GM18517 (cell line): ENCODE measurements around the gene NFS1.
"Not testable (repeated sequence)": the region's sequence is repeated elsewhere in the genome, so short reads cannot be mapped to it uniquely, and the experiment has no call there.

Source experiments
- ATAC-seq: cut with Tn5 transposase; IDR thresholded peaks from one replicate; pipeline ENCODE4 v1.9.1; 2021; ENCODE audit warnings: mild to moderate bottlenecking, moderate library complexity; ENCODE audit not compliant: unreplicated experiment

NFS1 gene

DNA sequence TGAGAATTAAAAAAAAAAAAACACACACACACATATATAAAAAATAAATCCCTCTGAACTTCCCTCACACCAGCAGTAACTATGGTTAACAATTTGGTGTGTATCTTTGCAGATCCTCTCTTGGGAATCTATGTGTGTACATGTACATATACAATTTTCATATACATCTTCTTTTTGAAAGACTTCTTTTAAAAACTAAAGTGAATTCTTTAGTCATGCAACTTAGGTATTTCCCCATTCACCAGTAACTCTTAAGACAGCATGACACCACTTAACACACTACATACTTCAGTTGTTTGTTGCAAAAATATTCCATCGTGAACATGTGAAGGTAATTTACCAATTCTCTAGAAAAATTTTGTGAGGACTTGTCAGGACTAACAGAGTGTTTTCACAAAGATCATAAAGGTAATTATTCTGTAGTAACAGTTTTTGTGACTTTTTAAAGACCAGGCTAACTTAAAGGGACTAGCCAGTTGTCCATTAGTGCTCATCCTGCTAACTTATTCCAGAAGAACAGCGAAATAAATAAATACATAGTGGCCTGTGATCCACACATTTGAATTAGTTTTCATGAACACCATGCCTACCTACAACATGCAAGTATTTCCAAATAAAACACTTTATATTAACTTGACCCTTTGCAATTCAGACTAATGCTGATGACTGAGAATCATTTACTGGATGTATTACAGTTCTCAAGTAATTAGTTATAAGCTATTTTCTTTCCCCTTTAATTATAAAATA lies 30.9 kb upstream of the NFS1 start:
- ATAC-seq = no peak

DNA sequence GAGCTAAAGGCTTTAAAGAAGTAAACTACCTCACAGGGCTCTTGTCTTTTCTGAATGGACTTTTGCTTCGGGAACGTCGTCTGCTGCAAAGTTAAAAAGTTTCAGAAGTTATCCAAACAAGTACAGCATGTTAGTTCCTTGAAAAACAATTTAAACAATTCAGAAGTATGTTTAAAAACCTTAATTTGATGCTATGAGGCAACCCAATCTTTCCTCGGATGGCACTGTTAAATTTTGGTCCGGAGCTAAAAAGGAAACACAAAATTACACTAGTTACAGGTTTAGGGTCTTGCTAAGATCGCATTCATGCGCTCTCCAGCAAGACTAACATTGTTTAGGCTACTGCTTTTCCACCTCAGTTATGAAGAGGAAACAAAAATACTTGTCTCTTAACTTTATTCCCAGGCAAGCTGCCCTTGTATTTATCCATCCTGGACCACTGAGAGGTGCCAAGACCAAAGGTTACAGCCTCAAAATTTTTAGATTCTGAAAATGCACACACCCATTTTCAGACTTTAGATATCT lies 30.2 kb upstream of the NFS1 start:
- ATAC-seq = no peak

DNA sequence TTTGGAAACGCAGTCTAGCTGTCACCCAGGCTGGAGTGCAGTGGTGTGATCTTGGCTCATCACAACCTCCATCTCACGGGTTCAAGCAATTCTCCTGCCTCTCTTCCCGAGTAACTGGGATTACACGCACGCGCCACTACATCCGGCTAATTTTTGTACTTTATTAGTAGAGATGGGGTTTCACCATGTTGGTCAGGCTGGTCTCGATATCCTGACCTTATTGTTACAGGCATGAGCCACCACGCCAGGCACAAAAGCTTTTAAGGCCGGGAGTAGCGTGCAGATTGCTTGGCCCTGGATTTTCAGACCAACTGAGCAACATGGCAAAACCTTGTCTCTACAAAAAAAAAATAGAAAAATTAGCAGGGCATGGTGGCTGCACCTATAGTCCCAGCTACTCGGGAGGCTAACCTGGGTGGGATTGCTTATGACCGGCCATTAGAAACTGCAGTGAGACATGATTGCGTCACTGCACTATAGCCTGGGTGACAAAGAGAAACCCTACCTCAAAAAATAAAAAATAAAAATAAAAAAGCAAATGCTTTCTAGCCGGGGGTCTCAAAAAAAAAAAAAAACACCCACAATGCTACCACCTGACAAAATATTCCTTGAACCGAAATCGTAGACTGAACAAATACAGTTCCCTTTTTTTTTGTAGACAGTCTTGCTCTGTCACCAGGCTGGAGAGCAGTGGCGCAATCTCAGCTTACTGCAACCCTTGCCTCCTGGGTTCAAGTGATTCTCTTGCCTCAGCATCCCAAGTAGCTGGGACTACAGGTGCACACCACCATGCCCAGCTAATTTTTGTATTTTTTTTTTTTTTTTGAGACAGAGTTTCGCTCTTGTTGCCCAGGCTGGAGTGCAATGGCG lies 27.9 kb upstream of the NFS1 start:
- ATAC-seq = no peak

DNA sequence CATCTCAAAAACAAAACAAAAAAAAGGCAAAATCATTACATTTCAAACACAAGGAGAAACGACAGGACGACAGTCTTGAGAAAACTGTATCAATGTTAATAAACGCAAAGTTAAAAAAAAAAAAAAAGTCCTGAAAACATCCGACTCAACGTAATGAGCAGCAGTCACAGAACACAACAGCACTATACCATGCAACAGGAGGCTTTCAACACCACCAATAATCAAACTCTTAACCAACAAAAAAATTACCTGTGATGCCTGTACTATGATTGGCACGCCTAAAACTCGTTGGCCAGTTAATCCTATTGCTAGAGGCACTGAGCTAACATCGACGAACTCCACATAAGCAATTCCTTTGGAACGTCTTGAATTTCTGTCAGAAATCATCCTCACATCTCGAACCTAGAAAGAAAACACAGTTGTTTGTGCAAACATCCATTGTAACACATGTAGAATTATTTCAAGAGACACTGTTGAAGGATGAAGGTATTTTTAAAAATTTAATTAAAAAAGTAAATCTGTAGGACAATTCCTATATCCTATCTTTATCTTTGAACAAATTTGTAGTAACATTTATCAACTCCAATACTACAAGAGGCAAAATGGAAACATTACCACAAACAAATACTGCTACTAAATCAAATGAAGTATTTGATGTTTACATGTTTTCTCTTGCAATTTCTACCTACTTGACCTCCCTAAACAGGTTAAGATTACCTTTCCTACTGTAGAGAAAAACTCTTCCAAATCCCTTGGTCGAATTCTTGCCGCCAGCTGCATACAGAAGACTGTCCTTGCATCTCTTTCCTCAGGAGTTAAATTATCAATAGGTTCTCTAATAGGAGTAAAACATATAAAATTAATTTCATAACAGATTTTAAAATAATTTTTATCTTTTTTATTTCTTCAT lies 25.4 kb upstream of the NFS1 start:
- no peak for ATAC-seq

DNA sequence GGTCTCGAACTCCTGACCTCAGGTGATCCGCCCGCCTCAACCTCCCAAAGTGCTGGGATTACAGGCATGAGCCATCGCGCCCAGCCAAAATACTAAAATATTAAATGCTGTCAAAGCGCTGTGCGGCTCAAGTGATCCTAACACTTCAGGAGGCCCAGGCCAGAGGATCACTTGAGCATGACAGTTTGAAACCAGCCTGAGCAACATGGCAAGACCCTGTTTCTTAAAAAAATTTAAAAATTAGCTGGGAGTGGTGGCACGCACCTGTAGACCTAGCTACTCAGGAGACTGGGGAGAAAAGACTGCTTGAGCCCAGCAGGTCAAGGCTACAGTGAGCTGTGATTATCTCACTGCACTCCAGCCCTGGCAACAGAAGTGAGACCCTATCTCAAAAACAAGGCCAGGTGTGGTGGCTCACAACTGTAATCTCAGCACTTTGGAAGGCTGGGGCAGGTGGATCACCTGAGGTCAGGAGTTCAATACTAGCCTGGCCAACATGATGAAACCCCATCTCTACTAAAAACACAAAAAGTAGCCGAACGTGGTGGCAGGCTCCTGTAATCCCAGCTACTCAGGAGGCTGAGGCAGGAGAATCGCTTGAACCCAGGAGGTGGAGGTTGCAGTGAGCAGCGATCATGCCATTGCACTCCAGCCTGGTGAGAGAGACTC lies 24.6 kb upstream of the NFS1 start:
- ATAC-seq = not testable (repeated sequence)

DNA sequence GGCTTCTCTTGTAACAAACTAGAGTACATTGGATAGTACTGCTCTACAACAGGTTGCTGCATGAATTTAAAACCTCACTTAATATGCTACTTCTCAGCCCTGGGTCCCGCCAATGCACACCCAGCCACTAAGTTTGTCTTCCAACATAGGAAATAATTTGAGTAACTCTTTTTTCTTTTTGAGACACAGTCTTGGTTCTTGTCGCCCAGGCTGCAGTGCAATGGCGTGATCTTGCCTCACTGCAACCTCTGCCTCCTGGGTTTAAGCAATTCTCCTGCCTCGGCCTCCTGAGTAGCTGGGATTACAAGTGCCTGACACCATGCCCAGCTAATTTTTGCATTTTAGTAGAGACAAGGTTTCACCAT lies 24.1 kb upstream of the NFS1 start:
- not testable (repeated sequence) for ATAC-seq

DNA sequence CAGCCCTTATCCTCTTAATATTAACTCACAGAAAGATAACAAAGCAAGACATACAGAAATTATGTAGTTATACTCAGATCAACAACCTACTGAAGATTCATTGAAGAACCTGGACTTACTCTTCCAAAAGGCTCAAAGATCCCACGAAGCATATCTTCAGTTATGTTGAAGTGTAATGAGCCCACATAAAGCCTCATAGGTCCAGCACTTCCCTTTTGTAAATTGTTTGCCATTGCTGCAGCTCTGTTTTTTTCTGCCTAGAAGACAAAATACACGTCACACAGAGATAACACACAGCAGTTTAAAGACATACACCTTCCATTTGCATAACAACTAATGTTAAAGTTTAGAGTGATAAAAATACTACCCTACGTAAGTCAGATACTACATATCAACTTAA lies 22.5 kb upstream of the NFS1 start:
- no peak for ATAC-seq

DNA sequence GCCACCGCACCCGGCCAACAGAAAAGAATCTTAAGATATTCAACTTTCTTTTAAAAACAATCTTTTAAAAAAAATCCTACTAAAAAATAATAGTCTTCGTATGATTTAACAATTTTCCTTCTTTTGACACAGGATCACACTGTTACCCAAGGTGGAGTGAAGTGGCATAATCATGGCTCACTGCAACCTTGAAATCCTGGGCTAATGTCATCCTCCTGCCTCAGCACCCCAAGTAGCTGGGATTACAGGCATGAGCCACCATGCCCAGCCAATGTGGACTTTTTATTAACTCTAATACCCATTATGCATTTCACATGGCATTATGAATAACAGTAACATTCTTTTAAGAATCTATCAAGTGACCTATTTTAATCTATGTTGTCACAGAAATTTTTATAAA lies 22.1 kb upstream of the NFS1 start:
- no peak for ATAC-seq

DNA sequence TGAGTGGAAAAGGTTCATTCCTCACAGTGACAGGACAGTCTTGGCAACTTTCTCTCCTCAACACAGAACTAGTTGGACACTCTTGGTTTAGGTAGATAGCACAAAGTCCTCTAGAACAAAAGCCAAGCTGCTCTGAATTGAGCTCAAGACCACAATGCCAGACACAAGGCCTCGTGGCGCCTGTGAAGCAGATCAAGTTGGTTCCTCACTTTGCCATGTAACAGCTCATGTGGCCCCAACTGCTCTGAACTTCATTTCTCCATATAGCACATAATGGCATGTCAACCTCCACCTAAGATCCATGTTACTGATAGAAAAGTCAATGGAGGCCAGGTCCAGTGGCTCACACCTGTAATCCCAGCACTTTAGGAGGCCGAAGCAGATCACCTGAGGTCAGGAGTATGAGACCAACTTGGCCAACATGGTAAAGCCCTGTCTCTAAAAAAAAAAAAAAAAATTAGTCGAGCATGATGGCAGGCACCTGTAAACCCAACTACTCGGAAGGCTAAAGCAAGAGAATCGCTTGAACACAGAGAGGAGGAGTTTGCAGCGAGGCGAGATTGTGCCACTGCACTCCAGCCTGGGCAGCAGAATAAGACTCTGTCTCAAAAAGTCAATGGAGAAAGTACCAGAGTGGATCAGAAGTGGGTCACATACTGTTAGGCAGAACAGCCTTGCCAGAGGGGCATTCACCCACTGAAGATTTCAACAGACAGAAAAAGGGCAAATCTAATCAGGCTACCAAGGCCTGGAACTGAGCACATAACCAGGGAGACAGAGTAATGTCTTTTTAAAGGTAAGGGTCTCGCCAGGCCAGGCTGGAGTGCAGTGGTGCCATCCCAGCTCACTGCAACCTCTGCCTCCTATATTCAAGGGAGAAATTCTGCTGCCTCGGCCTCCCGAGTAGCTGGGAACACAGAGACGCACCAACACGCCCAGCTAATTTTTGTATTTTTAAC lies 21.3 kb upstream of the NFS1 start:
- no peak for ATAC-seq

DNA sequence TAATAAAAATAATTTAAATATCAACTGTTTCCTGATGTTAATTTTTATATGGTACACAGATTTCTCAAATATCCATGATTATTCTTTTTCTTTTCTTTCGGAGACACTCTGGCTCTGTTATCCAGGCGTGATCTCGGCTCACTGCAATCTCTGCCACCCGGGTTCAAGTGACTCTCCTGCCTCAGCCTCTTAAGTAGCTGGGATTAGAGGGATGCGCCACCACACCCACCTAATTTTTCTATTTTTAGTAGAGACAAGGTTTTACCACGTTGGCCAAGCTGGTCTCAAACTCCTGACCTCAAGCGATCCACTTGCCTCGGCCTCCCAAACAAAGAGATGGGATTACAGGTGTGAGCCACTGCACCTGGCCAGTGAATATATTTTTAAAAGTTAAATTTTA lies 20.6 kb upstream of the NFS1 start:
- no peak for ATAC-seq

DNA sequence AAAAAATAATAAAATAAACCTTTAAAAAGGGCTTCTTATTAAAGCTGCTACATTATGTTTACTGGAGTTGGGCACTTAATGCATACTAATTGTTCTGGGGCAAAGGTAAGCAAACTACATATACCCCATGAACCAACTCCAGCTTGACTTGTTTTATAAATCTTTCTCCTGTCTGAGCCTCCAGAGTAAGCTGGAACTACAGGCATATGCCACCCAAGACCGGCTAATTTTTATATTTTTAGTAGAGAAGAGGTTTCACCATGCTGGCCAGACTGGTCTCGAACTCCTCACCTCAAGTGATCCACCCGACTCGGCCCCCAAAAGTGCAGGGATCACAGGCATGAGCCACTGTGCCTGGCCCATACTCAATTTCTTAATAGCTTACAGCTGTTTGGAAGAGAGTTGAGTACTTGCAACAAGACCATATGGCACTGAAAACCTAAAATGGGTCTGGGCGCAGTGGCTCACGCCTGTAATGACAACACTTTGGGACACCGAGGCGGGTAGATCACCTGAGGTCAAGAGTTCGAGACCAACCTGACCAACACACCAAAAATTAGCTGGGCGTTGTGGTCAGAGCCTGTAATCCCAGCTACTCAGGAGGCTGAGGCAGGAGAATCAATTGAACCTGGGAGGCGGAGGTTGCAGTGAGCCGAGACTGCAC lies 20.0 kb upstream of the NFS1 start:
- ATAC-seq = no peak

DNA sequence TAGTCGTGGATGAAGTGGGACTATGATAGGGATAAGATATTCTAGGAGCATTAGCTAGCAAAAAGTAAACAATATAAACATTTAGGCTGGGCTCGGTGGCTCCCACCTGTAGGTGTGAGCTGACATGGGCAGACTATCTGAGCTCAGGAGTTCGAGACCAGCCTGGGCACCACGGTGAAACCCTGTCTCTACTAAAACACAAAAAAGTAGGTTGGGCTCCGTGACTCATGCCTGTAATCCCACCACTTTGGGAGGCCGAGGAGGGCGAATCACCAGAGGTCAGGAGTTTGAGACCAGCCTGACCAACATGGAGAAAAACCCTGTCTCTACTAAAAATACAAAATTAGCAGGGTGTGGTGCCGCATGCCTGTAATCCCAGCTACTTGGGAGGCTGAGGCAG lies 19.2 kb upstream of the NFS1 start:
- not testable (repeated sequence) for ATAC-seq

DNA sequence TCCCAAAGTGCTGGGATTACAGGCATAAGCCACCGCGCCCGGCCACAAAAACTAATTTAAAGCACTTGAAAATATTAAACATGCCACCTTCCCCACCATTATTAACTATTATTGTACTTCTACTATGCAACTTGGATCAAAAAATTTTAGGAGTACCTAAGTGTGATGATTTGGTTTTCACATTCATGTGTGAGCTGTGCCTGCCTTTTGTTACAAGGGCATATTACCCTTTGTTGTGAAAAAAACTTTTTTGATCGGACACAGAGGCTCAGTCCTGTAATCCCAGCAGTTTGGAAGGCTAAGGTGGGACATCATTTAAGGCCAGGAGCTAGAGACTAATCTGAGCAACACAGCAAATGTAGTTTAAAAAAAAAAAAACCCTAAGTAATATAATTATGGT lies 17.2 kb upstream of the NFS1 start:
- ATAC-seq = no peak

DNA sequence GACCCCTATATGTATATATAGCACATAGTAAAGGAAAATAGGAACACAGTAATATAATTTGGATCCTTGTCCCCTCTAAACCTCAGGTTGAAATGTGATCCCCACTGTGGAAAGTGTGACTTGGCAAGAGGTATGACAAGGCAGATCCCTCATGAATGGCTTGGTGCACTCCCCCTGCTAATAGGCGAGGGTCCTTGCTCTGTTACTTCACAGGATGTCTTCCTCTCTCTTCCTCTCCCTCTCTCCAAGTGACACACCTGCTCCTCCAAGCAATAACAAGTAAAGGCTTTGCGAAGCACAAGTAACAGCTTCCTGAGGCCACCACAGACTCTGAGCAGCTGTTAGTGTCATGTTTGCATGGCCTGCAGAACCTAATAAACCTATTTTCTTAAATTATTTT lies 16.5 kb upstream of the NFS1 start:
- no peak for ATAC-seq

DNA sequence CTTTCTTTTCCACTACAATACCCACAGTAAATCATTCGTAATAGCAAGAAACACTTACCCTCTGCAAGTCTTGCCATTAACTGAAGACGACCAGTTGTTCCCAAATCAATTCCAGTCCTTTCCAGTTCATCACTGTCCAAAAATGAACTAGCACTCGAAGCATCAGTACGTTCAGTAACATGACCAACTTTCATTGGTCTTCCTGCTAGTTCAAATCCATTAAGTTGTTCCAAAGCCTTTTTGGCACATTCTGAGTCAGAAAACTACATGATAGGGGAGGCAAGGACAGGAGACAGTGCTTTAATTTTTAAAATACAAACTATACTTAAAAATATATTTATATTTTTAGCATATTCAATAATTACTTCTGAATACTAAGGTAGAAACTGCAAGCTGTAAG lies 15.0 kb upstream of the NFS1 start:
- ATAC-seq = no peak

DNA sequence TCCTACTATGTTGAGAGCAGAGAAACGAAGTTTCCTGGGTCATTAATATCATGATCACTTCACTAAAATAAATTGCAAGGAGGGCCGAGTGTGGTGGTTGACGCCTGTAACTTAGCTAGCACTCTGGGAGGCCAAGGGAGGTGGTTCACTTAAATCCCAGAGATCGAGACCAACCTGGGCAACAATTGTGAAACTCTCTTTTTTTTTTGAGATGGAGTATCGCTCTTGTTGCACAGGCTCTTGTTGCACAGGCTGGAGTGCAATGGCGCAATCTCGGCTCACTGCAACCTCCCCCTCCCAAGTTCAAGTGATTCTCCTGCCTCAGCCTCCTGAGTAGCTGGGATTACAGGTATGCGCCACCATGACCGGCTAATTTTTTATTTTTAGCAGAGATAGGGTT lies 14.0 kb upstream of the NFS1 start:
- ATAC-seq = not testable (repeated sequence)

DNA sequence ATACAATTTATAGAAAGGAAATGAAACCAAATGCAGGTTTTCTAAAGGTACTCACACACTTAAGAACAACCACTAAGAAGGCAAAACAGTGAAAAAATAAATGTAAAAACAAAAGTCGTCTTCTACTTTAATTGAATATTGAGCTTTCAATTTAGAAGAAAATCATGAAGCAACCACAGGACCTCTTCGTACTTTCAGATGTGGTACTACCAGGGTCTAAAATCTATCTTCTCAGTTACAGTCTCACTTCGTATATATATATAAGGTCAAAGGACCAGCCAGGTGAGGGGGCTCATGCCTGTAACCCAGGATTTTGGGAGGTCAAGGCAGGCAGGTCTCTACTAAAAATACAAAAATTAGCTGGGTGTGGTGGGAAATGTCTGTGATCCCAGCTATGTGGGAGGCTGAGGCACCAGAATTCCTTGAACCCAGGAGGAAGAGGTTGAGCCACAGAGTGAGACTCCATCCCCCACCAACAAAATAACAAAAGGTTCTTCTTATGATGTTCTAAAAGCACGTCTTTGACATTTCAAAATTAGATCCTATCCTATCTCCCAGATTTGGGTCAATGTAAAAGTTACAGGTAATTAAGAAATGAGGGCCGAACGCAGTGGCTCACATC lies 12.5 kb upstream of the NFS1 start:
- no peak for ATAC-seq

DNA sequence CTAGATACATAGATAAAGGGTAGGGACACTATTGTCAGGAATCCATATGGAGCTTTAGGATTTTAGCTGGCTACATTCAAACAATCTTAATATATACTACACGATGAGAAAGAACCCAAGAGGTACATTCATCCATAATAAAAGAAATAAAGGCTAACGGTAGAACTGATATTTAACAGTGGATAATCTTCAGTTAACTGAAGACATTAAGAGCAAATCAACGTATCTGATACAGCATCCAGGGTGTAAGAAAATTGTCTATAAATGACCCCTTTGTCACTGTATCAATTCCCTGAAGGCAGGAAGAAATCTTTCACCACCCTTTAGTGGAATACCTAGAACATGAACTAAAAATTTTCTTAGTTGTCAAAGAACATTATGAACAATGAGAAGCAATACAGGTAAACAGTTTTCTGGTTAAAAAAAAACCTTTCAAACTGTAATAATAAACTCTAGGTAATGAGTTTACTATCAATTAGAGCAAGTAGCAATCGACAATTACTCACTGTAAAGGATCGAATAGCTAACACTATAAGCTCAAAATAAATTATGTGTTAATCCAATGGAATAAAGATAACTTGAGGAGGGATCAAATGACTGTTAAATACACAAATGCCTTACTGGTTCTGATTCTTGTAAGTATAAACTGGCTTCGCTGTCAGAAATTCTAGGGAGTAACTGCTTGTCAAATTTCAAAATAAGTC lies 11.9 kb upstream of the NFS1 start:
- no peak for ATAC-seq
